Measurements from ENCODE around the gene COG2. TPM values are rescaled to one million over a fixed set of nuclear protein-coding genes. Genes with fewer than 3 reads are reported as not detected.

The COG2 gene
- total and polyA plus RNA-seq, 2 of the 13 experiments (the other 11 are each of a cell fraction or from before 2014, with no cell fraction given), result 16.8 to 36.3 TPM

GRCh38 chr1:230728710-230729392 is 86.6 kb downstream of the COG2 start (continued):
- TF ChIP-seq PRDM15 (CRISPR knock-in tag; IDR thresholded peaks at IDR 0.05) (no peak), ELF4 (CRISPR knock-in tag; IDR thresholded peaks at IDR 0.05; ENCODE audit: borderline replicate concordance) (no peak; the same call in 1 of the 2 replicates), ZBTB8A (CRISPR knock-in tag; IDR thresholded peaks at IDR 0.05; ENCODE audit: borderline replicate concordance, low read depth) (no peak), ZBTB42 (CRISPR knock-in tag; IDR thresholded peaks at IDR 0.05) (0 out of 2 replicates have a peak, but pooled peaks have one; percentile 49), GABPB1 (CRISPR knock-in tag; IDR thresholded peaks at IDR 0.05) (peak; percentile 62), ZNF512B (CRISPR knock-in tag; IDR thresholded peaks at IDR 0.05; ENCODE audit: borderline replicate concordance) (0 out of 2 replicates have a peak, but pooled peaks have one; percentile 24), NR2C2 (CRISPR knock-in tag; IDR thresholded peaks at IDR 0.05; ENCODE audit: borderline replicate concordance) (peak; percentile 98), STAT6 (CRISPR knock-in tag; IDR thresholded peaks at IDR 0.05; ENCODE audit: borderline replicate concordance) (peak; percentile 83; the same call in 1 of the 2 replicates), ZNF451 (CRISPR knock-in tag; IDR thresholded peaks at IDR 0.05) (no peak), TCF12 (IDR thresholded peaks at IDR 0.05) (no peak), TCF12 (CRISPR knock-in tag; IDR thresholded peaks at IDR 0.05) (peak; percentile 97), FOSL1 (CRISPR knock-in tag; IDR thresholded peaks at IDR 0.05; ENCODE audit: borderline replicate concordance) (no peak), PREB (CRISPR knock-in tag; IDR thresholded peaks at IDR 0.05) (no peak), TOE1 (CRISPR knock-in tag; IDR thresholded peaks at IDR 0.05) (no peak), ZNF224 (CRISPR knock-in tag; IDR thresholded peaks at IDR 0.05) (no peak), SP5 (CRISPR knock-in tag; IDR thresholded peaks at IDR 0.05; ENCODE audit: borderline replicate concordance, low read depth) (peak; percentile 40; the same call in 1 of the 2 replicates), ZFP36L2 (CRISPR knock-in tag; IDR thresholded peaks at IDR 0.05) (no peak), MTF1 (CRISPR knock-in tag; IDR thresholded peaks at IDR 0.05) (no peak), YEATS2 (CRISPR knock-in tag; IDR thresholded peaks at IDR 0.05; ENCODE audit: borderline replicate concordance) (no peak)
